ENCODE results near the gene ESYT1. TPM values are rescaled to one million over a fixed set of nuclear protein-coding genes. Genes with fewer than 3 reads are reported as not detected.
A peak's percentile ranks its signal among the peaks of the same experiment; 100 is the strongest.

Gene ESYT1
- total RNA-seq, 2 donors from 2014 or later: 97.0 to 118 TPM

DNA sequence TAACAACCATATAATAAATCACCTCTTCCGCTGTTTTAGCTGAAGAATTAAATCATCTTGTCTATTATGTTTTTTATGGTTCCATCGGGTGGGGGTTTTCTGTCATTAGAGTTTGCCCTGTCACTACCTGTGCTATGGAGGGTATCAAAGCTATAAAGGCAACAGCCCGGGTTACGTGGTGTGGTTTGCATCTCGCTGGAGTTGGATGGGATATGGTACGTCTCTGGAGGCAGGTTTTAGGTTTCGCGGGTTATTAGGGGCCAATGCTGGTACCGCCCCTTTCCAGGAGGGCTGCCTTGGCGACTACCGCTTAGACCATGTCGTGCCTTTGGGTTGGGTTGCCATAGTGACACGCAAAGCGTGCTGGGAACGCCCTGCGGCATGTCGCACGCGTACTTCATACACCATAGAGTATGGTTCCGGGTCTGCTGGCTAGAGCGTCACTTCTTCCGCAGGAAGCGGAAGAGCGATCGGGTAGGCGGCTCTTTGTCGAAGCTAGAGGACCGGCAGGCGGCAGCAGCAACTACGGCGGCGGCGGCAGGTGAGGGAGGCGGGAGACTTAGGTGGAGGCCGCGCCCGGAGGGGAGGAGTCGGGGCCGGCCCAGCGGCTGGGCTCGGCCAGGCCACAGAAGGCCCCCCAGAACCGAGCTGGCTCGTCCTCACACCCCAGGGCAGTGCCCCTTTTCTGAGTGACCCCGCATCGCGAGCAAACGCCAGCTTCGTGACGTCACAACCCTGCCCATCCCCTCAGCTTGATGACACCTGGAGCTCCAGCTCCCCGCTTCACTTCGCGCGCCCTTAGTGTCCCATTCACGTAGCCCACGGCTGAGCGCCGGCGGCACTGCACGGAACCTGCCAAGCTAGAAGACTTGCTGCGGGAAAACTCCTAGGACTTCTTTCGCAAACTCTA is 10.0 kb upstream of the ESYT1 start, which contains the start of gene ZC3H10:
ZC3H10 (plus strand) TSS at position 489 of the 910 bp plus-strand sequence. CDS start 2,297 bp downstream, outside the sequence.
- Histone ChIP-seq H3K4me1 (ENCODE audit: control insufficient read depth, insufficient read depth, low read length) (peaks cover 5% of the 10 kb centered on the region), H3K4me3 (ENCODE audit: low read length) (peak within 1 kb of the TSS; percentile 93), H3K36me3 (ENCODE audit: control insufficient read depth, insufficient read depth, low read length) (peaks cover 33% of the 10 kb centered on the region), H3K9me3 (ENCODE audit: control insufficient read depth, low read length) (no peaks in the 10 kb centered on the region), H3K27me3 (ENCODE audit: control insufficient read depth, insufficient read depth, low read length, poor library complexity, severe bottlenecking) (no peaks in the 10 kb centered on the region), H3K9ac (ENCODE audit: extremely low read depth, low read length, poor library complexity, severe bottlenecking) (peak within 1 kb of the TSS; percentile 97), H3K27ac (ENCODE audit: low read depth, low read length) (peak within 1 kb of the TSS; percentile 93)
- H3K27ac Mint-ChIP-seq: peak within 1 kb of the TSS; percentile 100
- no peaks in the 10 kb centered on the region for H3K9me3 Mint-ChIP-seq
- WGBS, 2 experiments (ENCODE audit: insufficient coverage in 1 of 2, insufficient read length in 1 of 2): 1% methylated on average over 36 to 61 of the region's 61 CpGs
- TF ChIP-seq, protein P1, sequence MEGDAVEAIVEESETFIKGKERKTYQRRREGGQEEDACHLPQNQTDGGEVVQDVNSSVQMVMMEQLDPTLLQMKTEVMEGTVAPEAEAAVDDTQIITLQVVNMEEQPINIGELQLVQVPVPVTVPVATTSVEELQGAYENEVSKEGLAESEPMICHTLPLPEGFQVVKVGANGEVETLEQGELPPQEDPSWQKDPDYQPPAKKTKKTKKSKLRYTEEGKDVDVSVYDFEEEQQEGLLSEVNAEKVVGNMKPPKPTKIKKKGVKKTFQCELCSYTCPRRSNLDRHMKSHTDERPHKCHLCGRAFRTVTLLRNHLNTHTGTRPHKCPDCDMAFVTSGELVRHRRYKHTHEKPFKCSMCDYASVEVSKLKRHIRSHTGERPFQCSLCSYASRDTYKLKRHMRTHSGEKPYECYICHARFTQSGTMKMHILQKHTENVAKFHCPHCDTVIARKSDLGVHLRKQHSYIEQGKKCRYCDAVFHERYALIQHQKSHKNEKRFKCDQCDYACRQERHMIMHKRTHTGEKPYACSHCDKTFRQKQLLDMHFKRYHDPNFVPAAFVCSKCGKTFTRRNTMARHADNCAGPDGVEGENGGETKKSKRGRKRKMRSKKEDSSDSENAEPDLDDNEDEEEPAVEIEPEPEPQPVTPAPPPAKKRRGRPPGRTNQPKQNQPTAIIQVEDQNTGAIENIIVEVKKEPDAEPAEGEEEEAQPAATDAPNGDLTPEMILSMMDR (conservative IDR thresholded peaks at IDR 0.05): peak; percentile 69
- H3K36me3 Mint-ChIP-seq (ENCODE audit: low read depth): peaks cover 41% of the 10 kb centered on the region
- peak within 1 kb of the TSS; percentile 96 for H3K4me3 Mint-ChIP-seq
- H3K4me1 Mint-ChIP-seq: peaks cover 19% of the 10 kb centered on the region
- DNase-seq: peak; percentile 100
- no peaks in the 10 kb centered on the region for H3K27me3 Mint-ChIP-seq (ENCODE audit: insufficient read depth)

GRCh38 chr12:56118688-56119357 is 9.2 kb upstream of the ESYT1 start:
- peak overlapping the region; percentile 93 for H3K4me3 ChIP-seq (ENCODE audit: low read length)
- H3K4me1 ChIP-seq (ENCODE audit: control insufficient read depth, insufficient read depth, low read length): peaks cover 5% of the 10 kb centered on the region
- peaks cover 25% of the 10 kb centered on the region for H3K36me3 ChIP-seq (ENCODE audit: control insufficient read depth, insufficient read depth, low read length)
- Mint-ChIP-seq H3K36me3 (ENCODE audit: low read depth) (peaks cover 33% of the 10 kb centered on the region), H3K27ac (peak overlapping the region; percentile 100), H3K4me3 (peak overlapping the region; percentile 96), H3K9me3 (no peaks in the 10 kb centered on the region), H3K27me3 (ENCODE audit: insufficient read depth) (no peaks in the 10 kb centered on the region), H3K4me1 (peaks cover 21% of the 10 kb centered on the region)
- WGBS, 2 experiments (ENCODE audit: insufficient coverage in 1 of 2, insufficient read length in 1 of 2): 30 to 39% methylated on average over 10 to 13 of the region's 13 CpGs
- DNase-seq: peak; percentile 59
- H3K27me3 ChIP-seq (ENCODE audit: control insufficient read depth, insufficient read depth, low read length, poor library complexity, severe bottlenecking): no peaks in the 10 kb centered on the region
- H3K9me3 ChIP-seq (ENCODE audit: control insufficient read depth, low read length): no peaks in the 10 kb centered on the region
- H3K27ac ChIP-seq (ENCODE audit: low read depth, low read length): peak overlapping the region; percentile 71
- peak overlapping the region; percentile 43 for H3K9ac ChIP-seq (ENCODE audit: extremely low read depth, low read length, poor library complexity, severe bottlenecking)
- TF ChIP-seq, protein P1 (conservative IDR thresholded peaks at IDR 0.05): no peak

DNA sequence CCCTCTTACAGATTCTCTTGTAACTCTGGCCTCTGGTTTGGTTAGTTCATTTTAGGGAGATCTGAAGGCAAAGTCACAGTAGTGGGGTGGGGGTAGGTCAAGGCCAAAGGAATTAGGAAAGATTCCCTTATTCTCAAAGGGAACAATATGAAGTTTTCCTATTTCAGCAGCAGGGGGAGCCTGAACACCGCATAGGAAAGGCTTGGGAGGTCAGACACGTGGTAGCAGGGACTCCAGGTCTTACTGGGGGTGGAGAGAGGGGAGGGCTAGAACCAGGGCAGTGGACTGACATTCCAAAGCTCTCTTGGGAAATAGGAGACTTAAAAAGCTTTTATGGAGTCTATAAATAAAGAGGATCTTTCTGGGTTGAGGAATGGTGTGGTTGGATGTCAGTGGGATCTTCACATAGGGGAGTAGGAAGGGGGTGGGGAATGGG is 8.7 kb upstream of the ESYT1 start:
- H3K4me1 Mint-ChIP-seq: peaks cover 27% of the 10 kb centered on the region

More for the DNA sequence above, 8.7 kb upstream of the ESYT1 start:
- H3K4me3 Mint-ChIP-seq: peak overlapping the region; percentile 96
- H3K9me3 Mint-ChIP-seq: no peaks in the 10 kb centered on the region
- peak; percentile 94 for DNase-seq
- H3K27me3 Mint-ChIP-seq (ENCODE audit: insufficient read depth): no peaks in the 10 kb centered on the region
- Histone ChIP-seq H3K9me3 (ENCODE audit: control insufficient read depth, low read length) (no peaks in the 10 kb centered on the region), H3K27me3 (ENCODE audit: control insufficient read depth, insufficient read depth, low read length, poor library complexity, severe bottlenecking) (no peaks in the 10 kb centered on the region), H3K4me3 (ENCODE audit: low read length) (peak overlapping the region; percentile 93), H3K9ac (ENCODE audit: extremely low read depth, low read length, poor library complexity, severe bottlenecking) (no peak overlapping the region), H3K4me1 (ENCODE audit: control insufficient read depth, insufficient read depth, low read length) (peaks cover 5% of the 10 kb centered on the region), H3K27ac (ENCODE audit: low read depth, low read length) (no peak overlapping the region), H3K36me3 (ENCODE audit: control insufficient read depth, insufficient read depth, low read length) (peaks cover 20% of the 10 kb centered on the region)
- TF ChIP-seq, protein P1 (conservative IDR thresholded peaks at IDR 0.05): peak; percentile 85
- peak overlapping the region; percentile 100 for H3K27ac Mint-ChIP-seq
- H3K36me3 Mint-ChIP-seq (ENCODE audit: low read depth): peaks cover 30% of the 10 kb centered on the region
- 0% methylated on average over 2 of the region's 2 CpGs; no CpG with 5 or more reads in 1 of the 2 experiments for WGBS, 2 experiments (ENCODE audit: insufficient coverage in 1 of 2, insufficient read length in 1 of 2)

All from endodermal cell (in vitro differentiated cells).